Neural cell (in vitro differentiated cells): ENCODE results near the gene ARNT2. TPM values are rescaled to one million over a fixed set of nuclear protein-coding genes. Genes with fewer than 3 reads are reported as not detected.
A peak's percentile ranks its signal among the peaks of the same experiment; 100 is the strongest.

Experiments
- H2AFZ ChIP-seq: fragments of 200-600, 300-800 bp; sonication (generic), shearing (Covaris generic); 2 replicates; pipeline ENCODE4 v1.6.0; 2014; ENCODE audit warnings: low read depth, mild to moderate bottlenecking, antibody characterized with exemption, low read length, moderate library complexity
- H3F3A ChIP-seq: fragments of 200-600 bp; shearing (Covaris generic); 2 replicates; pipeline ENCODE4 v1.6.1; 2016; ENCODE audit warnings: mild to moderate bottlenecking, moderate library complexity, mixed read lengths, antibody characterized with exemption, low read length; ENCODE audit not compliant: insufficient read depth, poor library complexity, severe bottlenecking
- H3K27ac ChIP-seq: fragments of 200-600, 300-800 bp; sonication (generic), shearing (Covaris generic); 2 replicates; pipeline ENCODE4 v1.5.1; 2014; ENCODE audit warnings: mild to moderate bottlenecking, low read length, moderate library complexity
- H3K27me3 ChIP-seq: fragments of 300-800, 200-600 bp; sonication (generic), shearing (Covaris generic); 2 replicates; pipeline ENCODE4 v1.6.0; 2014; ENCODE audit warnings: mild to moderate bottlenecking, low read depth, low read length, moderate library complexity; ENCODE audit not compliant: insufficient read depth
- H3K36me3 ChIP-seq: fragments of 300-800, 200-600 bp; sonication (generic), shearing (Covaris generic); 2 replicates; pipeline ENCODE4 v1.5.1; 2014; ENCODE audit warnings: mild to moderate bottlenecking, antibody characterized with exemption, low read length, moderate library complexity; ENCODE audit not compliant: insufficient read depth
- H3K4me2 ChIP-seq: fragments of 300-800, 200-600 bp; sonication (generic), shearing (Covaris generic); 2 replicates; pipeline ENCODE4 v1.6.0; 2014; ENCODE audit warnings: mild to moderate bottlenecking, low read length
- H3K4me3 ChIP-seq: fragments of 300-800, 200-600 bp; sonication (generic), shearing (Covaris generic); 2 replicates; pipeline ENCODE4 v1.5.1; 2014; ENCODE audit warnings: mild to moderate bottlenecking, low read length, moderate library complexity
- H3K79me2 ChIP-seq: fragments of 200-600 bp; shearing (Covaris generic); replicated peaks from 2 replicates; pipeline ENCODE4 v1.6.0; 2014; ENCODE audit warnings: mild to moderate bottlenecking, low read length, moderate library complexity; ENCODE audit not compliant: insufficient read depth
- H3K9ac ChIP-seq: fragments of 300-800, 200-600 bp; sonication (generic), shearing (Covaris generic); 2 replicates; pipeline ENCODE4 v1.6.1; 2016; ENCODE audit warnings: mild to moderate bottlenecking, low read length, mixed read lengths
- H3K9me2 ChIP-seq: fragments of 200-600 bp; shearing (Covaris generic); 2 replicates; pipeline ENCODE4 v1.6.1; 2016; ENCODE audit warnings: mild to moderate bottlenecking, low read length, mixed read lengths; ENCODE audit not compliant: insufficient read depth
- H3K9me3 ChIP-seq: fragments of 200-600, 300-800 bp; sonication (generic), shearing (Covaris generic); 2 replicates; pipeline ENCODE4 v1.6.1; 2016; ENCODE audit warnings: mild to moderate bottlenecking, mixed run types, low read length, moderate library complexity, mixed read lengths
- H4K20me1 ChIP-seq: fragments of 200-600 bp; shearing (Covaris generic); 2 replicates; pipeline ENCODE4 v1.6.1; 2016; ENCODE audit warnings: mild to moderate bottlenecking, mixed run types; ENCODE audit not compliant: insufficient read depth
- EP300 ChIP-seq: fragments of 450-650 bp; conservative IDR thresholded peaks from 2 replicates; pipeline ENCODE4 v1.6.1; 2014; ENCODE audit warnings: antibody characterized with exemption, mild to moderate bottlenecking, moderate library complexity; ENCODE audit not compliant: poor library complexity, severe bottlenecking
- EZH2 ChIP-seq: fragments of 200-600, 300-800 bp; shearing (Covaris generic), sonication (generic); IDR thresholded peaks from 2 replicates; pipeline ENCODE4 v1.6.1; 2014; ENCODE audit warnings: antibody characterized with exemption, low read length, borderline replicate concordance, mild to moderate bottlenecking; ENCODE audit not compliant: insufficient read depth, poor library complexity, severe bottlenecking
- MXI1 ChIP-seq: fragments of 450-650 bp; conservative IDR thresholded peaks from 2 replicates; pipeline ENCODE4 v1.6.1; 2014; ENCODE audit warnings: antibody characterized with exemption, mild to moderate bottlenecking; ENCODE audit not compliant: poor library complexity, severe bottlenecking
- POLR2AphosphoS5 ChIP-seq: IDR thresholded peaks from 2 replicates; pipeline ENCODE4 v1.6.1; 2012
- RAD21 ChIP-seq: fragments of 450-650 bp; conservative IDR thresholded peaks from 2 replicates; pipeline ENCODE4 v1.6.1; 2014; ENCODE audit warnings: antibody characterized with exemption, mild to moderate bottlenecking, moderate library complexity
- SMC3 ChIP-seq: fragments of 450-650 bp; conservative IDR thresholded peaks from 2 replicates; pipeline ENCODE4 v1.6.1; 2014; ENCODE audit warnings: antibody characterized with exemption, mild to moderate bottlenecking, moderate library complexity; ENCODE audit not compliant: poor library complexity
- TAF1 ChIP-seq: IDR thresholded peaks from 2 replicates; pipeline ENCODE4 v1.6.1; 2012; ENCODE audit warnings: low read depth
- polyA plus RNA-seq: library from polyadenylated mRNA; depleted of rRNA; stranded (reverse); fragments of >200 nt; gene quantifications from 2 replicates; pipeline ENCODE4 v1.2.3, GENCODE V29; 2014
- TF ChIP-seq, protein P1 (sequence below): fragments of 450-650 bp; IDR thresholded peaks from 2 replicates; pipeline ENCODE4 v1.5.1; 2014; ENCODE audit warnings: antibody characterized with exemption, mild to moderate bottlenecking, moderate library complexity; ENCODE audit not compliant: poor library complexity, severe bottlenecking
- TF ChIP-seq, protein P2 (sequence below): IDR thresholded peaks from 2 replicates; pipeline ENCODE4 v1.6.1; 2012; ENCODE audit warnings: borderline replicate concordance

The ARNT2 gene
- polyA plus RNA-seq, 1 donor from 2014 or later: 41.2 TPM

DNA sequence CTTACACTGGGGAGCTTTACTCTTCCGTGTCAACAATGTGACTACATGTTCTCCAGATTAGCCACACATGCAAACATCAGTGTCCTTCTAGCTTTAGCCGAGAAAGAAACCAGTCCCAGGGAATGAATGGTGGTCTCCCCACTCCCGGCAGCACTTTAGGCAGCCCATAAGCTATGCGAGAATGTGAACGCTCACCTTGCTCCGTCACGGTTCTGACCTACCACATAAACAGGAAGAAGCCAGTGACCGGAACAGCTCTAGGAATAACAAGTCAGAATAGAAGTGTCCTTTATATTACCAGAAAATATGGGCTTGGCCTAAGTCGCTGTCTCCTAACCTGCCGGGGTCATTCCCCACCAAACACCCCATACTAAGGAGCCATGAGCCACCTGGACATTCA, 192.9 kb downstream of the ARNT2 start:
- no peak overlapping the region for H3K9ac ChIP-seq
- no peaks in the 10 kb centered on the region for H3F3A ChIP-seq
- H3K27ac ChIP-seq: no peak overlapping the region
- no peak overlapping the region for H3K4me2 ChIP-seq
- H3K4me3 ChIP-seq: no peak overlapping the region
- H3K9me3 ChIP-seq: no peaks in the 10 kb centered on the region
- no peaks in the 10 kb centered on the region for H3K79me2 ChIP-seq
- H3K36me3 ChIP-seq: no peaks in the 10 kb centered on the region
- no peak overlapping the region for H2AFZ ChIP-seq
- no peaks in the 10 kb centered on the region for H3K9me2 ChIP-seq
- no peak for TF ChIP-seq EZH2
- no peaks in the 10 kb centered on the region for H3K27me3 ChIP-seq
- no peaks in the 10 kb centered on the region for H4K20me1 ChIP-seq

DNA sequence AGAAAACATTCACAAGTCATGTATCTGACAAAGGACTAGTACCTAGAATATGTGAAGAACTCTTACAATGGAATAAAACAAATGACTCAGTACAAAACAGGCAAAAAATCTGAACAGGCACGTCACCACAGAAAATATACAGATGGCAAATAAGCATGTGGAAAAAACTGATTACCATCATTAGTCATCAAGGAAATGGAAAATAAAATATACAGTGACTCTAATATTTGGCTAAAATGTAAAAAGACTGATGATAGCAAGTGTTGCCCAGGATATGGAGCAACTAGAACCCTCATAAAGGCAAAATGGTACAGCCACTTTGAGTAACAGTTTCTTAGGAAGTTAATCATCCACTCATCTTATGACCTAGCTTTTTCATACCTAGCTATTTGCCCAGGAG, 195.2 kb downstream of the ARNT2 start:
- Histone ChIP-seq H2AFZ (no peak overlapping the region), H3K27me3 (no peaks in the 10 kb centered on the region), H3K9me2 (no peaks in the 10 kb centered on the region), H3K9ac (no peak overlapping the region), H3K27ac (no peak overlapping the region), H3F3A (no peaks in the 10 kb centered on the region), H4K20me1 (no peaks in the 10 kb centered on the region), H3K9me3 (no peaks in the 10 kb centered on the region), H3K36me3 (no peaks in the 10 kb centered on the region), H3K4me2 (no peak overlapping the region), H3K4me3 (no peak overlapping the region), H3K79me2 (no peaks in the 10 kb centered on the region)
- TF ChIP-seq EZH2 (no peak), EP300 (no peak), RAD21 (no peak), SMC3 (no peak), MXI1 (no peak)
- TF ChIP-seq, protein P1, sequence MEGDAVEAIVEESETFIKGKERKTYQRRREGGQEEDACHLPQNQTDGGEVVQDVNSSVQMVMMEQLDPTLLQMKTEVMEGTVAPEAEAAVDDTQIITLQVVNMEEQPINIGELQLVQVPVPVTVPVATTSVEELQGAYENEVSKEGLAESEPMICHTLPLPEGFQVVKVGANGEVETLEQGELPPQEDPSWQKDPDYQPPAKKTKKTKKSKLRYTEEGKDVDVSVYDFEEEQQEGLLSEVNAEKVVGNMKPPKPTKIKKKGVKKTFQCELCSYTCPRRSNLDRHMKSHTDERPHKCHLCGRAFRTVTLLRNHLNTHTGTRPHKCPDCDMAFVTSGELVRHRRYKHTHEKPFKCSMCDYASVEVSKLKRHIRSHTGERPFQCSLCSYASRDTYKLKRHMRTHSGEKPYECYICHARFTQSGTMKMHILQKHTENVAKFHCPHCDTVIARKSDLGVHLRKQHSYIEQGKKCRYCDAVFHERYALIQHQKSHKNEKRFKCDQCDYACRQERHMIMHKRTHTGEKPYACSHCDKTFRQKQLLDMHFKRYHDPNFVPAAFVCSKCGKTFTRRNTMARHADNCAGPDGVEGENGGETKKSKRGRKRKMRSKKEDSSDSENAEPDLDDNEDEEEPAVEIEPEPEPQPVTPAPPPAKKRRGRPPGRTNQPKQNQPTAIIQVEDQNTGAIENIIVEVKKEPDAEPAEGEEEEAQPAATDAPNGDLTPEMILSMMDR: no peak

DNA sequence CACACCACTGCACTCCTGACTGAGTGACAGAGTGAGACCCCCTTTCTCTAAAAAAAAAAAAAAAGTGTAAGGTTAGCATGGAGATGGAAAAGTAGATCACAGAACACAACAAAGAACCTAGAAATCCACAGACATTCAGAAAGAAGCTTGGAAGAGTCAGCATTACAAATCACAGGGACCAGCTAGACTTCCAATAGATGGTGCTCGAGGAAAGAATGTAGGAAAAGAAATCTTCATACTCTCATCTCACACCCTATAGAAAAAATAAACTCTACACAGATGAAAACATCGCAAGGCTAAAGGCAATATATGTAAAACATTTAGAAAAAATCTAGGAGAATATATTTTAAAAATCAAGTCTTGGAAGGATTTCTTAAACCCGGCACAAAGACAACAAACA, 196.4 kb downstream of the ARNT2 start:
- TF ChIP-seq, protein P2, sequence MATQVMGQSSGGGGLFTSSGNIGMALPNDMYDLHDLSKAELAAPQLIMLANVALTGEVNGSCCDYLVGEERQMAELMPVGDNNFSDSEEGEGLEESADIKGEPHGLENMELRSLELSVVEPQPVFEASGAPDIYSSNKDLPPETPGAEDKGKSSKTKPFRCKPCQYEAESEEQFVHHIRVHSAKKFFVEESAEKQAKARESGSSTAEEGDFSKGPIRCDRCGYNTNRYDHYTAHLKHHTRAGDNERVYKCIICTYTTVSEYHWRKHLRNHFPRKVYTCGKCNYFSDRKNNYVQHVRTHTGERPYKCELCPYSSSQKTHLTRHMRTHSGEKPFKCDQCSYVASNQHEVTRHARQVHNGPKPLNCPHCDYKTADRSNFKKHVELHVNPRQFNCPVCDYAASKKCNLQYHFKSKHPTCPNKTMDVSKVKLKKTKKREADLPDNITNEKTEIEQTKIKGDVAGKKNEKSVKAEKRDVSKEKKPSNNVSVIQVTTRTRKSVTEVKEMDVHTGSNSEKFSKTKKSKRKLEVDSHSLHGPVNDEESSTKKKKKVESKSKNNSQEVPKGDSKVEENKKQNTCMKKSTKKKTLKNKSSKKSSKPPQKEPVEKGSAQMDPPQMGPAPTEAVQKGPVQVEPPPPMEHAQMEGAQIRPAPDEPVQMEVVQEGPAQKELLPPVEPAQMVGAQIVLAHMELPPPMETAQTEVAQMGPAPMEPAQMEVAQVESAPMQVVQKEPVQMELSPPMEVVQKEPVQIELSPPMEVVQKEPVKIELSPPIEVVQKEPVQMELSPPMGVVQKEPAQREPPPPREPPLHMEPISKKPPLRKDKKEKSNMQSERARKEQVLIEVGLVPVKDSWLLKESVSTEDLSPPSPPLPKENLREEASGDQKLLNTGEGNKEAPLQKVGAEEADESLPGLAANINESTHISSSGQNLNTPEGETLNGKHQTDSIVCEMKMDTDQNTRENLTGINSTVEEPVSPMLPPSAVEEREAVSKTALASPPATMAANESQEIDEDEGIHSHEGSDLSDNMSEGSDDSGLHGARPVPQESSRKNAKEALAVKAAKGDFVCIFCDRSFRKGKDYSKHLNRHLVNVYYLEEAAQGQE: no peak
- TF ChIP-seq, protein P1: no peak
- TF ChIP-seq POLR2AphosphoS5: no peak
- TF ChIP-seq RAD21: no peak
- TF ChIP-seq SMC3: no peak
- TF ChIP-seq EZH2: no peak
- no peak for TF ChIP-seq MXI1
- TF ChIP-seq TAF1: no peak
- no peak for TF ChIP-seq EP300
- Histone ChIP-seq H3K9me3 (no peaks in the 10 kb centered on the region), H3K9me2 (no peaks in the 10 kb centered on the region), H3K36me3 (no peaks in the 10 kb centered on the region), H3K4me3 (no peak overlapping the region), H3K27ac (peak overlapping the region; percentile 61), H3K9ac (no peak overlapping the region), H3F3A (no peaks in the 10 kb centered on the region), H3K79me2 (no peaks in the 10 kb centered on the region), H4K20me1 (no peaks in the 10 kb centered on the region), H2AFZ (no peak overlapping the region), H3K27me3 (no peaks in the 10 kb centered on the region), H3K4me2 (no peak overlapping the region)
